ENCODE measurements around the gene GCLC.

GCLC gene

GRCh38 chr6:53447865-53448264, 97.0 kb downstream of the GCLC start:
- DNase-seq (ENCODE audit: low read depth): no peak

All from iris pigment epithelial cell (primary cell).